Liver (tissue), 3 donors: ENCODE measurements around the gene DBH.

Experiments
- EGR1 ChIP-seq, 2 donors: IDR thresholded peaks; 2 replicates each; pipeline ENCODE4 v1.6.1; 2016 to 2018; ENCODE audit warnings: antibody characterized with exemption in 2 of 2, low read depth in 2 of 2
- GABPA ChIP-seq, 2 donors: IDR thresholded peaks in 1 of 2; conservative IDR thresholded peaks in 1 of 2; 2 replicates each; pipeline ENCODE4 v1.6.1; 2016; ENCODE audit warnings: antibody characterized with exemption in 2 of 2, mild to moderate bottlenecking in 1 of 2, moderate library complexity in 1 of 2
- JUND ChIP-seq, 2 donors: IDR thresholded peaks; 2 replicates each; pipeline ENCODE4 v1.6.1; 2016; ENCODE audit warnings: antibody characterized with exemption in 2 of 2
- RAD21 ChIP-seq, 2 donors: IDR thresholded peaks; 2 replicates each; pipeline ENCODE4 v1.6.1; 2016; ENCODE audit warnings: antibody characterized with exemption in 2 of 2, mild to moderate bottlenecking in 2 of 2
- TAF1 ChIP-seq: conservative IDR thresholded peaks from 2 replicates; pipeline ENCODE4 v1.6.1; 2016; ENCODE audit warnings: antibody characterized with exemption, mild to moderate bottlenecking
- YY1 ChIP-seq: IDR thresholded peaks from 2 replicates; pipeline ENCODE4 v1.6.1; 2016; ENCODE audit warnings: antibody characterized with exemption, mild to moderate bottlenecking
- TF ChIP-seq, protein P1 (sequence below): fragments of 150-350 bp; IDR thresholded peaks from 2 replicates; pipeline ENCODE4 v1.5.1; 2017; ENCODE audit warnings: improper control_type of control experiment, low read depth, low read length; ENCODE audit not compliant: missing input control
- TF ChIP-seq, protein P2 (sequence below): IDR thresholded peaks from 2 replicates; pipeline ENCODE4 v1.6.1; 2016; ENCODE audit warnings: antibody characterized with exemption, mild to moderate bottlenecking
- TF ChIP-seq, protein P3 (sequence below): IDR thresholded peaks from 2 replicates; pipeline ENCODE4 v1.6.1; 2016; ENCODE audit warnings: antibody characterized with exemption
- donor health status: healthy.
- donor health status: healthy.

DNA sequence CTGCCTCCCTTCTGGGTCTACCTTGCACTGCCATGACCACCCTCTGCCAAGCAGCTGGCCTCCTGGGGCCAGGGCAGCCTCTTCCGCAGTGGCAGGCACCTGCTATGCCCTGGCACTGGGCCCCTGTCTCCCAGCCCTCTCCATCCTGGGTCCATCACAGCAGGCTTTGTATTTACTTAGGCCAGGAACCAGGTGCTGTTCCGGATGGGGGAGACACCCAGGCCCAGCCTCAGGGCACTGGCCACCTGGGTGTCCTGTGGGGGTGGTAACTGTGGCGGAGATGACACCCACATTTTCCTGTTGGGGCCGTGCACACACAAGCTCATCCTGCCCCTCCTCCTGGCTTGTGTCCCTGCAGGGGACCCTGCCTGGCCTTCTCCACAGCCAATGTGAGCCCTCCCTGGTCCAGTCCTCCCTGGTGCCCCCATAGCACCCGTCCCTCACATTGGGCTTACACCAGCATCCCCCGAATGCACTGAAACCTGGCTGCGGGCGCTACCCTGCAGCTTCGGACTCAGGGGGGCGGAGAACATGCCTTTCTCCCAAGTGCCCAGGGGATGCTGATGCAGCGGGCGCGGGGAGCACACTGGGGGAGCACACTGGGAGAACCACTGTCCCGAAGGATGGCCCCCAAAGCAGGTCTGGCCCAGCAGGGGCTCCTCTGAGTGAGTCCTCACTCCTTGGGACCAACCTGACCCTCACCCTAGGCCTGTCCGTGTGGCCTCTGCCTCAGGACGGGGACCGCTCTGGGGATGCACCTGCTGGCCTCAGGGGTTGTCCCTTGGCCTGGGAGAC, 44.9 kb upstream of the DBH start:
- no peak for TF ChIP-seq GABPA (IDR thresholded peaks at IDR 0.05 in 1 of 2, conservative IDR thresholded peaks at IDR 0.05 in 1 of 2)
- no peak for TF ChIP-seq RAD21 (IDR thresholded peaks at IDR 0.05)
- TF ChIP-seq, protein P1, sequence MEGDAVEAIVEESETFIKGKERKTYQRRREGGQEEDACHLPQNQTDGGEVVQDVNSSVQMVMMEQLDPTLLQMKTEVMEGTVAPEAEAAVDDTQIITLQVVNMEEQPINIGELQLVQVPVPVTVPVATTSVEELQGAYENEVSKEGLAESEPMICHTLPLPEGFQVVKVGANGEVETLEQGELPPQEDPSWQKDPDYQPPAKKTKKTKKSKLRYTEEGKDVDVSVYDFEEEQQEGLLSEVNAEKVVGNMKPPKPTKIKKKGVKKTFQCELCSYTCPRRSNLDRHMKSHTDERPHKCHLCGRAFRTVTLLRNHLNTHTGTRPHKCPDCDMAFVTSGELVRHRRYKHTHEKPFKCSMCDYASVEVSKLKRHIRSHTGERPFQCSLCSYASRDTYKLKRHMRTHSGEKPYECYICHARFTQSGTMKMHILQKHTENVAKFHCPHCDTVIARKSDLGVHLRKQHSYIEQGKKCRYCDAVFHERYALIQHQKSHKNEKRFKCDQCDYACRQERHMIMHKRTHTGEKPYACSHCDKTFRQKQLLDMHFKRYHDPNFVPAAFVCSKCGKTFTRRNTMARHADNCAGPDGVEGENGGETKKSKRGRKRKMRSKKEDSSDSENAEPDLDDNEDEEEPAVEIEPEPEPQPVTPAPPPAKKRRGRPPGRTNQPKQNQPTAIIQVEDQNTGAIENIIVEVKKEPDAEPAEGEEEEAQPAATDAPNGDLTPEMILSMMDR, result no peak
- TF ChIP-seq, protein P2, sequence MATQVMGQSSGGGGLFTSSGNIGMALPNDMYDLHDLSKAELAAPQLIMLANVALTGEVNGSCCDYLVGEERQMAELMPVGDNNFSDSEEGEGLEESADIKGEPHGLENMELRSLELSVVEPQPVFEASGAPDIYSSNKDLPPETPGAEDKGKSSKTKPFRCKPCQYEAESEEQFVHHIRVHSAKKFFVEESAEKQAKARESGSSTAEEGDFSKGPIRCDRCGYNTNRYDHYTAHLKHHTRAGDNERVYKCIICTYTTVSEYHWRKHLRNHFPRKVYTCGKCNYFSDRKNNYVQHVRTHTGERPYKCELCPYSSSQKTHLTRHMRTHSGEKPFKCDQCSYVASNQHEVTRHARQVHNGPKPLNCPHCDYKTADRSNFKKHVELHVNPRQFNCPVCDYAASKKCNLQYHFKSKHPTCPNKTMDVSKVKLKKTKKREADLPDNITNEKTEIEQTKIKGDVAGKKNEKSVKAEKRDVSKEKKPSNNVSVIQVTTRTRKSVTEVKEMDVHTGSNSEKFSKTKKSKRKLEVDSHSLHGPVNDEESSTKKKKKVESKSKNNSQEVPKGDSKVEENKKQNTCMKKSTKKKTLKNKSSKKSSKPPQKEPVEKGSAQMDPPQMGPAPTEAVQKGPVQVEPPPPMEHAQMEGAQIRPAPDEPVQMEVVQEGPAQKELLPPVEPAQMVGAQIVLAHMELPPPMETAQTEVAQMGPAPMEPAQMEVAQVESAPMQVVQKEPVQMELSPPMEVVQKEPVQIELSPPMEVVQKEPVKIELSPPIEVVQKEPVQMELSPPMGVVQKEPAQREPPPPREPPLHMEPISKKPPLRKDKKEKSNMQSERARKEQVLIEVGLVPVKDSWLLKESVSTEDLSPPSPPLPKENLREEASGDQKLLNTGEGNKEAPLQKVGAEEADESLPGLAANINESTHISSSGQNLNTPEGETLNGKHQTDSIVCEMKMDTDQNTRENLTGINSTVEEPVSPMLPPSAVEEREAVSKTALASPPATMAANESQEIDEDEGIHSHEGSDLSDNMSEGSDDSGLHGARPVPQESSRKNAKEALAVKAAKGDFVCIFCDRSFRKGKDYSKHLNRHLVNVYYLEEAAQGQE, result no peak
- no peak for TF ChIP-seq TAF1
- TF ChIP-seq JUND (IDR thresholded peaks at IDR 0.05), result no peak
- TF ChIP-seq, protein P3, sequence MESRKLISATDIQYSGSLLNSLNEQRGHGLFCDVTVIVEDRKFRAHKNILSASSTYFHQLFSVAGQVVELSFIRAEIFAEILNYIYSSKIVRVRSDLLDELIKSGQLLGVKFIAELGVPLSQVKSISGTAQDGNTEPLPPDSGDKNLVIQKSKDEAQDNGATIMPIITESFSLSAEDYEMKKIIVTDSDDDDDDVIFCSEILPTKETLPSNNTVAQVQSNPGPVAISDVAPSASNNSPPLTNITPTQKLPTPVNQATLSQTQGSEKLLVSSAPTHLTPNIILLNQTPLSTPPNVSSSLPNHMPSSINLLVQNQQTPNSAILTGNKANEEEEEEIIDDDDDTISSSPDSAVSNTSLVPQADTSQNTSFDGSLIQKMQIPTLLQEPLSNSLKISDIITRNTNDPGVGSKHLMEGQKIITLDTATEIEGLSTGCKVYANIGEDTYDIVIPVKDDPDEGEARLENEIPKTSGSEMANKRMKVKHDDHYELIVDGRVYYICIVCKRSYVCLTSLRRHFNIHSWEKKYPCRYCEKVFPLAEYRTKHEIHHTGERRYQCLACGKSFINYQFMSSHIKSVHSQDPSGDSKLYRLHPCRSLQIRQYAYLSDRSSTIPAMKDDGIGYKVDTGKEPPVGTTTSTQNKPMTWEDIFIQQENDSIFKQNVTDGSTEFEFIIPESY, result no peak
- no peak for TF ChIP-seq YY1
- no peak for TF ChIP-seq EGR1 (IDR thresholded peaks at IDR 0.05; ENCODE audit: low read depth in 2 of 2)
